ENCODE data around the gene CLK4.

DNA sequence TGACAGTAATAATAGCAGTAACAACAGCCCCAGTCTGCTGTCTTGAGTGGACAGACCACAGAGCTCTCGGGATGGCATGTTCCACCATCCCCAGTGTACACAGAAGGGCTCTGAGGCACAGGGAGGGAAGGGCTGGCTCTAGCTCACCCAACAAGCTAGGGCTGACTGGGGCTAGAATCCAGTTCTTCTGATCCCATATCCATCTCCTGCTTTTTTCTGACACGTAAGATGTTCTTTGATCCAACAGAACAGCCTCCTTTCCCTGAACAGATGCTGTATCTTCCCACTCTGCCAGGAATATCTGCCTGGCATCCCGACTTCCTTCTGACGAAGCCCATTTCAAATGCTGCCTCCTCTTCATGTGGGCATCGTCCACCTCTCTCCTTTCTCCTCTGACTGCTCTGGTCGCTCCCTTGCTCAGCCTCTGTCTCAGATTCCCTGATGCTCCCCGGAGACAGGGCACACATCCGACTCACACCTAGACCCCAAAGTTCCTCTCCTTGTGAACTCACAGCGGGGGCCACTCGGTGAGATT, 43.6 kb upstream of the CLK4 start:
- no peak for TF ChIP-seq CTCF (IDR thresholded peaks at IDR 0.05)
- no peak for TF ChIP-seq POLR2A (IDR thresholded peaks at IDR 0.05)
